ENCODE data around the gene CLEC2L. TPM values are rescaled to one million over a fixed set of nuclear protein-coding genes. Genes with fewer than 3 reads are reported as not detected.

CLEC2L gene
- polyA plus RNA-seq, 1 donor from 2014 or later: 4.5 TPM

DNA sequence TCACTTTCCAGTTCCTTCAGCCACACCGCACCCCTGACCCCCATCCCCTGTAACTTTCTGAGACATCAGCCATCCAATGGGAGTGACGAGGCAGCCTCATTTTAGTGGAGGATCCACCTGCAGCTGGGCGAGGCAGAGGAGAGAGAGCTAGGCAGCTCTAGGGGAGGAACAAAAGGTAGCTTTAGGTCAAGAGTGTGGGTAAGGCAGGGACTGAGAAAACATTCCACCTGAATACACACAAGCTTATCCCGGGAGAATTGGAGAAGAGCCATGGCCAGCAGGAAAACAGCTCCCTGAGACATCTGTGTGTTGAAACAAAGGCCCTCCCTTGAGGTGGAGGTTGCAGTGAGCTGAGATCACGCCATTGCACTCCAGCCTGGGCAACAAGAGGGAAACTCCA is 33.4 kb upstream of the CLEC2L start:
- Histone ChIP-seq H3K4me3 (ENCODE audit: low read length) (no peak overlapping the region), H3K9me3 (ENCODE audit: low read length) (no peaks in the 10 kb centered on the region), H3K9me2 (ENCODE audit: insufficient read depth, low read length) (no peaks in the 10 kb centered on the region), H3K4me2 (ENCODE audit: low read length) (no peak overlapping the region), H3K27ac (ENCODE audit: low read length) (no peak overlapping the region), H3F3A (ENCODE audit: insufficient read depth, low read length, poor library complexity, severe bottlenecking) (no peaks in the 10 kb centered on the region), H3K36me3 (ENCODE audit: insufficient read depth, low read length) (no peaks in the 10 kb centered on the region), H3K79me2 (replicated peaks; ENCODE audit: insufficient read depth, low read length) (no peaks in the 10 kb centered on the region), H3K9ac (ENCODE audit: low read length) (no peak overlapping the region), H3K27me3 (ENCODE audit: insufficient read depth, low read depth, low read length) (peaks cover 5% of the 10 kb centered on the region), H4K20me1 (ENCODE audit: insufficient read depth) (no peaks in the 10 kb centered on the region), H2AFZ (ENCODE audit: low read depth, low read length) (no peak overlapping the region)
- TF ChIP-seq EZH2 (IDR thresholded peaks at IDR 0.05; ENCODE audit: borderline replicate concordance, insufficient read depth, low read length, poor library complexity, severe bottlenecking): no peak
- TF ChIP-seq POLR2AphosphoS5 (IDR thresholded peaks at IDR 0.05): no peak
- TF ChIP-seq, protein P1, sequence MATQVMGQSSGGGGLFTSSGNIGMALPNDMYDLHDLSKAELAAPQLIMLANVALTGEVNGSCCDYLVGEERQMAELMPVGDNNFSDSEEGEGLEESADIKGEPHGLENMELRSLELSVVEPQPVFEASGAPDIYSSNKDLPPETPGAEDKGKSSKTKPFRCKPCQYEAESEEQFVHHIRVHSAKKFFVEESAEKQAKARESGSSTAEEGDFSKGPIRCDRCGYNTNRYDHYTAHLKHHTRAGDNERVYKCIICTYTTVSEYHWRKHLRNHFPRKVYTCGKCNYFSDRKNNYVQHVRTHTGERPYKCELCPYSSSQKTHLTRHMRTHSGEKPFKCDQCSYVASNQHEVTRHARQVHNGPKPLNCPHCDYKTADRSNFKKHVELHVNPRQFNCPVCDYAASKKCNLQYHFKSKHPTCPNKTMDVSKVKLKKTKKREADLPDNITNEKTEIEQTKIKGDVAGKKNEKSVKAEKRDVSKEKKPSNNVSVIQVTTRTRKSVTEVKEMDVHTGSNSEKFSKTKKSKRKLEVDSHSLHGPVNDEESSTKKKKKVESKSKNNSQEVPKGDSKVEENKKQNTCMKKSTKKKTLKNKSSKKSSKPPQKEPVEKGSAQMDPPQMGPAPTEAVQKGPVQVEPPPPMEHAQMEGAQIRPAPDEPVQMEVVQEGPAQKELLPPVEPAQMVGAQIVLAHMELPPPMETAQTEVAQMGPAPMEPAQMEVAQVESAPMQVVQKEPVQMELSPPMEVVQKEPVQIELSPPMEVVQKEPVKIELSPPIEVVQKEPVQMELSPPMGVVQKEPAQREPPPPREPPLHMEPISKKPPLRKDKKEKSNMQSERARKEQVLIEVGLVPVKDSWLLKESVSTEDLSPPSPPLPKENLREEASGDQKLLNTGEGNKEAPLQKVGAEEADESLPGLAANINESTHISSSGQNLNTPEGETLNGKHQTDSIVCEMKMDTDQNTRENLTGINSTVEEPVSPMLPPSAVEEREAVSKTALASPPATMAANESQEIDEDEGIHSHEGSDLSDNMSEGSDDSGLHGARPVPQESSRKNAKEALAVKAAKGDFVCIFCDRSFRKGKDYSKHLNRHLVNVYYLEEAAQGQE (IDR thresholded peaks at IDR 0.05; ENCODE audit: borderline replicate concordance): no peak
- TF ChIP-seq MXI1 (conservative IDR thresholded peaks at IDR 0.05; ENCODE audit: poor library complexity, severe bottlenecking): no peak
- no peak for TF ChIP-seq RAD21 (conservative IDR thresholded peaks at IDR 0.05)
- TF ChIP-seq TAF1 (IDR thresholded peaks at IDR 0.05; ENCODE audit: low read depth): no peak
- TF ChIP-seq, protein P2, sequence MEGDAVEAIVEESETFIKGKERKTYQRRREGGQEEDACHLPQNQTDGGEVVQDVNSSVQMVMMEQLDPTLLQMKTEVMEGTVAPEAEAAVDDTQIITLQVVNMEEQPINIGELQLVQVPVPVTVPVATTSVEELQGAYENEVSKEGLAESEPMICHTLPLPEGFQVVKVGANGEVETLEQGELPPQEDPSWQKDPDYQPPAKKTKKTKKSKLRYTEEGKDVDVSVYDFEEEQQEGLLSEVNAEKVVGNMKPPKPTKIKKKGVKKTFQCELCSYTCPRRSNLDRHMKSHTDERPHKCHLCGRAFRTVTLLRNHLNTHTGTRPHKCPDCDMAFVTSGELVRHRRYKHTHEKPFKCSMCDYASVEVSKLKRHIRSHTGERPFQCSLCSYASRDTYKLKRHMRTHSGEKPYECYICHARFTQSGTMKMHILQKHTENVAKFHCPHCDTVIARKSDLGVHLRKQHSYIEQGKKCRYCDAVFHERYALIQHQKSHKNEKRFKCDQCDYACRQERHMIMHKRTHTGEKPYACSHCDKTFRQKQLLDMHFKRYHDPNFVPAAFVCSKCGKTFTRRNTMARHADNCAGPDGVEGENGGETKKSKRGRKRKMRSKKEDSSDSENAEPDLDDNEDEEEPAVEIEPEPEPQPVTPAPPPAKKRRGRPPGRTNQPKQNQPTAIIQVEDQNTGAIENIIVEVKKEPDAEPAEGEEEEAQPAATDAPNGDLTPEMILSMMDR (IDR thresholded peaks at IDR 0.05; ENCODE audit: poor library complexity, severe bottlenecking): no peak
- TF ChIP-seq SMC3 (conservative IDR thresholded peaks at IDR 0.05; ENCODE audit: poor library complexity): no peak
- no peak for TF ChIP-seq EP300 (conservative IDR thresholded peaks at IDR 0.05; ENCODE audit: poor library complexity, severe bottlenecking)

DNA sequence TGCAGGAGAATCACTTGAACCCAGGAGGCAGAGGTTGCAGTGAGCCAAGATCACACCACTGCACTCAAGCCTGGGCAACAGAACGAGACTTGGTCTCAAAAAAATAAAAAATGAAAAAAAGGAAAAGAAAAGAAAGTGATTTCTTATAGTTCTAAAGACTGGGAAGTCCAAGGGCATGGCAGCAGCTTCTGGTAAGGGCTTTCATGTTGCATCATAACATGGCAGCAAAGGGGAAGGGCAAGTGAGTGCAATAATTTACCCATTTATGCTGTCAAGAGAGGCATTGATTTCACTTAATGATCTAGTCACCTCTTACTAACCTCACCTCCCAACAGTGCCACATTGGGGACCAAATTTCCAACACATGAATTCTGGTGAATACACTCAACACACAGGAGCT is 31.2 kb upstream of the CLEC2L start:
- H3K27me3 ChIP-seq (ENCODE audit: insufficient read depth, low read depth, low read length): no peaks in the 10 kb centered on the region
- H3K79me2 ChIP-seq (replicated peaks; ENCODE audit: insufficient read depth, low read length): no peaks in the 10 kb centered on the region
- H3K9ac ChIP-seq (ENCODE audit: low read length): no peak overlapping the region
- no peak overlapping the region for H3K4me2 ChIP-seq (ENCODE audit: low read length)
- H2AFZ ChIP-seq (ENCODE audit: low read depth, low read length): no peak overlapping the region
- H3K9me3 ChIP-seq (ENCODE audit: low read length): no peaks in the 10 kb centered on the region
- H3K9me2 ChIP-seq (ENCODE audit: insufficient read depth, low read length): no peaks in the 10 kb centered on the region
- TF ChIP-seq RAD21 (conservative IDR thresholded peaks at IDR 0.05): no peak
- TF ChIP-seq POLR2AphosphoS5 (IDR thresholded peaks at IDR 0.05): no peak
- TF ChIP-seq TAF1 (IDR thresholded peaks at IDR 0.05; ENCODE audit: low read depth): no peak
- TF ChIP-seq EZH2 (IDR thresholded peaks at IDR 0.05; ENCODE audit: borderline replicate concordance, insufficient read depth, low read length, poor library complexity, severe bottlenecking): no peak
- TF ChIP-seq SMC3 (conservative IDR thresholded peaks at IDR 0.05; ENCODE audit: poor library complexity): no peak
- TF ChIP-seq, protein P1 (IDR thresholded peaks at IDR 0.05; ENCODE audit: borderline replicate concordance): no peak
- TF ChIP-seq EP300 (conservative IDR thresholded peaks at IDR 0.05; ENCODE audit: poor library complexity, severe bottlenecking): no peak
- TF ChIP-seq, protein P2 (IDR thresholded peaks at IDR 0.05; ENCODE audit: poor library complexity, severe bottlenecking): no peak
- TF ChIP-seq MXI1 (conservative IDR thresholded peaks at IDR 0.05; ENCODE audit: poor library complexity, severe bottlenecking): no peak
- H3F3A ChIP-seq (ENCODE audit: insufficient read depth, low read length, poor library complexity, severe bottlenecking): no peaks in the 10 kb centered on the region
- H4K20me1 ChIP-seq (ENCODE audit: insufficient read depth): no peaks in the 10 kb centered on the region
- H3K27ac ChIP-seq (ENCODE audit: low read length): no peak overlapping the region
- no peaks in the 10 kb centered on the region for H3K36me3 ChIP-seq (ENCODE audit: insufficient read depth, low read length)
- no peak overlapping the region for H3K4me3 ChIP-seq (ENCODE audit: low read length)

Data from neural cell (in vitro differentiated cells).